ENCODE measurements around the gene TTLL11.

DNA sequence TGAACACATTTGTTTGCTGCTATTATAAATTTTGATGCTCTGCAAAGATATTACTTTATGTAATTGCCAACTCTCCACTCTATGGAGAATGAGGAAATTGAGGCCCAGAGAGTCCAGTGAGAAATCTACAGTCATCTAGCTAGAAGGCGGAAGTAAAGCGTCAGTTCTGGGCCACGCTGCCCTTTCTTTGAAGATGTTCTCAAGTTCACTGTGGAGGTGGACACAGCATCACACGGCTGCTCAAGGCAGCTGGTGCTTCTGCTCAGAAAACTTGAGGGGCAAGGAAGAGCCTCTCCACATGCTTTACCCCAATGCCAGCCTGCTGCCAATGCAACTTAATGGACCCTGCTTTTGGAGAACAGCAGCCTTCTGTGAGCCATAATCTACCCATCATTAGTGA lies 96.3 kb downstream of the TTLL11 start:
- TF ChIP-seq, protein P1, sequence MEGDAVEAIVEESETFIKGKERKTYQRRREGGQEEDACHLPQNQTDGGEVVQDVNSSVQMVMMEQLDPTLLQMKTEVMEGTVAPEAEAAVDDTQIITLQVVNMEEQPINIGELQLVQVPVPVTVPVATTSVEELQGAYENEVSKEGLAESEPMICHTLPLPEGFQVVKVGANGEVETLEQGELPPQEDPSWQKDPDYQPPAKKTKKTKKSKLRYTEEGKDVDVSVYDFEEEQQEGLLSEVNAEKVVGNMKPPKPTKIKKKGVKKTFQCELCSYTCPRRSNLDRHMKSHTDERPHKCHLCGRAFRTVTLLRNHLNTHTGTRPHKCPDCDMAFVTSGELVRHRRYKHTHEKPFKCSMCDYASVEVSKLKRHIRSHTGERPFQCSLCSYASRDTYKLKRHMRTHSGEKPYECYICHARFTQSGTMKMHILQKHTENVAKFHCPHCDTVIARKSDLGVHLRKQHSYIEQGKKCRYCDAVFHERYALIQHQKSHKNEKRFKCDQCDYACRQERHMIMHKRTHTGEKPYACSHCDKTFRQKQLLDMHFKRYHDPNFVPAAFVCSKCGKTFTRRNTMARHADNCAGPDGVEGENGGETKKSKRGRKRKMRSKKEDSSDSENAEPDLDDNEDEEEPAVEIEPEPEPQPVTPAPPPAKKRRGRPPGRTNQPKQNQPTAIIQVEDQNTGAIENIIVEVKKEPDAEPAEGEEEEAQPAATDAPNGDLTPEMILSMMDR (IDR thresholded peaks at IDR 0.05; ENCODE audit: insufficient read depth, low read depth, low read length) = no peak
- TF ChIP-seq EZH2 (IDR thresholded peaks at IDR 0.05; ENCODE audit: insufficient read depth, low read length) = no peak
